ENCODE data around the gene ADSS1. TPM values are rescaled to one million over a fixed set of nuclear protein-coding genes. Genes with fewer than 3 reads are reported as not detected.

Gene ADSS1
- total RNA-seq, 1 experiment from 2014 or later, result 0.52 TPM

DNA sequence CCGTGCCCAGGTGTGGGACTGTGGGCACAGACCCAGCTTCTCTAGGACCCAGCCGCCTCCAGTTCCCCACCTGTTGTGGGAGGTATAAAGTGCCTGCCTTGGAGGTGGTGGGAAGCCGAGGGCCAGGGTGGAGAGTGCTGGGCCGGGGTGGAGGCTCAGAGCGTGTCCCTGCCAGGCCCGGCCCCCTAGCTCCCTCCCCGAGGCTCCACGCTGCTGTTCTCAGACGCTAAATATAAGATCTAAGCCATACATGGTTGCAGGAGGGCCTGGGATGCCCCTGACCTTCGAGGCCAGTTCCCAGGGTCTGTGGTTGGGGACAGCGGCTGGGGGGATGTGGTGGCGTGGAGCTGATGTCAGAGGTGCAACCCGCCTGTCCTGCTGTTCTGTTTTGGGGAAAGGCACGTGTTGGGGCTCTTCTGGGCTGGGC, 23.8 kb upstream of the ADSS1 start:
- Histone ChIP-seq H3K4me3 (ENCODE audit: low read depth, low read length, poor library complexity, severe bottlenecking) (no peak overlapping the region), H3K27ac (ENCODE audit: low read depth, low read length, poor library complexity, severe bottlenecking) (no peak overlapping the region), H3K36me3 (ENCODE audit: insufficient read depth, low read length, poor library complexity, severe bottlenecking) (peaks cover 30% of the 10 kb centered on the region), H3K4me1 (ENCODE audit: insufficient read depth, low read length, poor library complexity, severe bottlenecking) (peaks cover 19% of the 10 kb centered on the region), H3K9me3 (ENCODE audit: low read depth, low read length, poor library complexity, severe bottlenecking) (no peaks in the 10 kb centered on the region), H3K27me3 (replicated peaks; ENCODE audit: insufficient read depth, low read depth, low read length, poor library complexity) (no peaks in the 10 kb centered on the region)
- intact Hi-C loops (cut with micrococcal nuclease; ENCODE audit: unreplicated experiment), result no loop called here
- ChIA-PET CTCF (no interaction called here), POLR2A (ENCODE audit: low non-redundant PET) (no interaction called here)
- no peak for TF ChIP-seq EZH2 (IDR thresholded peaks at IDR 0.05; ENCODE audit: borderline replicate concordance, low read depth, low read length, poor library complexity, severe bottlenecking)
- TF ChIP-seq, protein P1, sequence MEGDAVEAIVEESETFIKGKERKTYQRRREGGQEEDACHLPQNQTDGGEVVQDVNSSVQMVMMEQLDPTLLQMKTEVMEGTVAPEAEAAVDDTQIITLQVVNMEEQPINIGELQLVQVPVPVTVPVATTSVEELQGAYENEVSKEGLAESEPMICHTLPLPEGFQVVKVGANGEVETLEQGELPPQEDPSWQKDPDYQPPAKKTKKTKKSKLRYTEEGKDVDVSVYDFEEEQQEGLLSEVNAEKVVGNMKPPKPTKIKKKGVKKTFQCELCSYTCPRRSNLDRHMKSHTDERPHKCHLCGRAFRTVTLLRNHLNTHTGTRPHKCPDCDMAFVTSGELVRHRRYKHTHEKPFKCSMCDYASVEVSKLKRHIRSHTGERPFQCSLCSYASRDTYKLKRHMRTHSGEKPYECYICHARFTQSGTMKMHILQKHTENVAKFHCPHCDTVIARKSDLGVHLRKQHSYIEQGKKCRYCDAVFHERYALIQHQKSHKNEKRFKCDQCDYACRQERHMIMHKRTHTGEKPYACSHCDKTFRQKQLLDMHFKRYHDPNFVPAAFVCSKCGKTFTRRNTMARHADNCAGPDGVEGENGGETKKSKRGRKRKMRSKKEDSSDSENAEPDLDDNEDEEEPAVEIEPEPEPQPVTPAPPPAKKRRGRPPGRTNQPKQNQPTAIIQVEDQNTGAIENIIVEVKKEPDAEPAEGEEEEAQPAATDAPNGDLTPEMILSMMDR (conservative IDR thresholded peaks at IDR 0.05; ENCODE audit: low read depth, low read length), result no peak
- no peak for DNase-seq (ENCODE audit: low spot score)
- no TSS peak for BruUV-seq (replicated peaks)

GRCh38 chr14:104700747-104701217, 23.2 kb upstream of the ADSS1 start:
- Histone ChIP-seq H3K9me3 (ENCODE audit: low read depth, low read length, poor library complexity, severe bottlenecking) (no peaks in the 10 kb centered on the region), H3K27me3 (replicated peaks; ENCODE audit: insufficient read depth, low read depth, low read length, poor library complexity) (no peaks in the 10 kb centered on the region), H3K36me3 (ENCODE audit: insufficient read depth, low read length, poor library complexity, severe bottlenecking) (peaks cover 32% of the 10 kb centered on the region), H3K27ac (ENCODE audit: low read depth, low read length, poor library complexity, severe bottlenecking) (no peak overlapping the region), H3K4me3 (ENCODE audit: low read depth, low read length, poor library complexity, severe bottlenecking) (no peak overlapping the region), H3K4me1 (ENCODE audit: insufficient read depth, low read length, poor library complexity, severe bottlenecking) (peaks cover 14% of the 10 kb centered on the region)
- DNase-seq (ENCODE audit: low spot score), result no peak
- no peak for TF ChIP-seq EZH2 (IDR thresholded peaks at IDR 0.05; ENCODE audit: borderline replicate concordance, low read depth, low read length, poor library complexity, severe bottlenecking)
- POLR2A ChIA-PET (ENCODE audit: low non-redundant PET), result no interaction called here
- BruUV-seq (replicated peaks), result no TSS peak
- CTCF ChIA-PET, result no interaction called here
- intact Hi-C loops (cut with micrococcal nuclease; ENCODE audit: unreplicated experiment), result no loop called here

DNA sequence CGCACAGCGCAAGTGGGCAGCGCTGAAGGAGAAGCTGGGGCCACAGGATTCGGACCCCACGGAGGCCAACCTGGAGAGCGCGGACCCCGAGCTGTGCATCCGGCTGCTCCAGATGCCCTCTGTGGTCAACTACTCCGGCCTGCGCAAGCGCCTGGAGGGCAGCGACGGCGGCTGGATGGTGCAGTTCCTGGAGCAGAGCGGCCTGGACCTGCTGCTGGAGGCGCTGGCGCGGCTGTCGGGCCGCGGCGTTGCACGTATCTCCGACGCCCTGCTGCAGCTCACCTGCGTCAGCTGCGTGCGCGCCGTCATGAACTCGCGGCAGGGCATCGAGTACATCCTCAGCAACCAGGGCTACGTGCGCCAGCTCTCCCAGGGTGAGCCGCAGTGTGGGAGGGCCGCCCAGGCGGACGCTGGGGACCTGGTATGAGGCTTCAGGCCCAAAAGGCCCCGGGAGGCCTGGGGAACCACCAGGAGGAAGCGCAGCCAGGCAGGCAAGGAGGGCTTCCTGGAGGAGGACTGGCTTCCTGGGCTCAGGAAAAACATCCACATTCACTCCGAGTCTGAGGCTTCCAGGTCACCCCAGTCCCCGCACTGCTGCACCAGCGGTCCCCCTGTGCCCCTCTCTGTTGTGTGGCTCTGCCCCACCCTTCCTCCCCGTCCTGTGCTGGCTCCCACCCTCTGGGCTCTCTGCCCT, 22.5 kb upstream of the ADSS1 start:
- H3K27ac ChIP-seq (ENCODE audit: low read depth, low read length, poor library complexity, severe bottlenecking), result no peak overlapping the region
- no peaks in the 10 kb centered on the region for H3K9me3 ChIP-seq (ENCODE audit: low read depth, low read length, poor library complexity, severe bottlenecking)
- no TSS peak for BruUV-seq (replicated peaks)
- CTCF ChIA-PET, result interaction anchor here (0.7 kb wide), 1 partner anchor 54 kb away, joined by 12 read pairs; no protein-coding TSS in a partner anchor
- DNase-seq (ENCODE audit: low spot score), result no peak
- H3K27me3 ChIP-seq (replicated peaks; ENCODE audit: insufficient read depth, low read depth, low read length, poor library complexity), result no peaks in the 10 kb centered on the region
- POLR2A ChIA-PET (ENCODE audit: low non-redundant PET), result no interaction called here
- no peak overlapping the region for H3K4me3 ChIP-seq (ENCODE audit: low read depth, low read length, poor library complexity, severe bottlenecking)
- intact Hi-C loops (cut with micrococcal nuclease; ENCODE audit: unreplicated experiment), result no loop called here
- peaks cover 26% of the 10 kb centered on the region for H3K36me3 ChIP-seq (ENCODE audit: insufficient read depth, low read length, poor library complexity, severe bottlenecking)
- peaks cover 7% of the 10 kb centered on the region for H3K4me1 ChIP-seq (ENCODE audit: insufficient read depth, low read length, poor library complexity, severe bottlenecking)
- no peak for TF ChIP-seq EZH2 (IDR thresholded peaks at IDR 0.05; ENCODE audit: borderline replicate concordance, low read depth, low read length, poor library complexity, severe bottlenecking)
- TF ChIP-seq, protein P1 (conservative IDR thresholded peaks at IDR 0.05; ENCODE audit: low read depth, low read length), result no peak
